ENCODE measurements around the gene MYO9A. TPM values are rescaled to one million over a fixed set of nuclear protein-coding genes. Genes with fewer than 3 reads are reported as not detected.

MYO9A gene
- total RNA-seq, 2 donors from 2014 or later: 34.9 to 36.4 TPM

DNA sequence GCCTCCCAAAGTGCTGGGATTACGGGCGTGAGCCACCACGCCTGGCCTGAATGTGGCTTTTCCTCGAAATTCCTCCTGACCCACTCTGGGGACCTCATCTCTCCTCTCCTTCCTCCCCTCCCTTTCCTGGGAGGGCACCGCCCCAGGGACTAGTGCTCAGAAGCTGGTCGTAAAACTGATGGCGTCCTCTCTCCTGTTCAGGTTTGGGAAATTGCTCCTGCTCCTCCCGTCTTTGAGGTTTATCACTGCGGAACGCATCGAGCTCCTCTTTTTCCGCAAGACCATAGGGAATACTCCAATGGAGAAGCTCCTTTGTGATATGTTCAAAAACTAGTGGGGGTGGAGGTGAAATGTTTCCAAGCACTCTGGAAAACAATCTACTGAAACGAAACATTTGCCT is 300.6 kb downstream of the MYO9A start:
- 95 to 96% methylated on average over 12 to 13 of the region's 13 CpGs for WGBS, 2 experiments (ENCODE audit: insufficient coverage in 1 of 2, insufficient read length in 1 of 2)
- peaks cover 28% of the 10 kb centered on the region for H3K36me3 Mint-ChIP-seq (ENCODE audit: low read depth)
- no peak overlapping the region for H3K9ac ChIP-seq (ENCODE audit: extremely low read depth, low read length, poor library complexity, severe bottlenecking)
- H3K27ac ChIP-seq (ENCODE audit: low read depth, low read length): no peak overlapping the region
- TF ChIP-seq, protein P1, sequence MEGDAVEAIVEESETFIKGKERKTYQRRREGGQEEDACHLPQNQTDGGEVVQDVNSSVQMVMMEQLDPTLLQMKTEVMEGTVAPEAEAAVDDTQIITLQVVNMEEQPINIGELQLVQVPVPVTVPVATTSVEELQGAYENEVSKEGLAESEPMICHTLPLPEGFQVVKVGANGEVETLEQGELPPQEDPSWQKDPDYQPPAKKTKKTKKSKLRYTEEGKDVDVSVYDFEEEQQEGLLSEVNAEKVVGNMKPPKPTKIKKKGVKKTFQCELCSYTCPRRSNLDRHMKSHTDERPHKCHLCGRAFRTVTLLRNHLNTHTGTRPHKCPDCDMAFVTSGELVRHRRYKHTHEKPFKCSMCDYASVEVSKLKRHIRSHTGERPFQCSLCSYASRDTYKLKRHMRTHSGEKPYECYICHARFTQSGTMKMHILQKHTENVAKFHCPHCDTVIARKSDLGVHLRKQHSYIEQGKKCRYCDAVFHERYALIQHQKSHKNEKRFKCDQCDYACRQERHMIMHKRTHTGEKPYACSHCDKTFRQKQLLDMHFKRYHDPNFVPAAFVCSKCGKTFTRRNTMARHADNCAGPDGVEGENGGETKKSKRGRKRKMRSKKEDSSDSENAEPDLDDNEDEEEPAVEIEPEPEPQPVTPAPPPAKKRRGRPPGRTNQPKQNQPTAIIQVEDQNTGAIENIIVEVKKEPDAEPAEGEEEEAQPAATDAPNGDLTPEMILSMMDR (conservative IDR thresholded peaks at IDR 0.05): no peak
- no peak for DNase-seq
- H3K27me3 Mint-ChIP-seq (ENCODE audit: insufficient read depth): no peaks in the 10 kb centered on the region
- H3K9me3 Mint-ChIP-seq: peaks cover 27% of the 10 kb centered on the region
- no peaks in the 10 kb centered on the region for H3K4me1 ChIP-seq (ENCODE audit: control insufficient read depth, insufficient read depth, low read length)
- H3K4me3 Mint-ChIP-seq: no peak overlapping the region
- H3K27ac Mint-ChIP-seq: no peak overlapping the region
- H3K9me3 ChIP-seq (ENCODE audit: control insufficient read depth, low read length): peaks cover 29% of the 10 kb centered on the region
- peaks cover 7% of the 10 kb centered on the region for H3K36me3 ChIP-seq (ENCODE audit: control insufficient read depth, insufficient read depth, low read length)
- H3K4me3 ChIP-seq (ENCODE audit: low read length): no peak overlapping the region
- H3K27me3 ChIP-seq (ENCODE audit: control insufficient read depth, insufficient read depth, low read length, poor library complexity, severe bottlenecking): no peaks in the 10 kb centered on the region
- no peaks in the 10 kb centered on the region for H3K4me1 Mint-ChIP-seq

DNA sequence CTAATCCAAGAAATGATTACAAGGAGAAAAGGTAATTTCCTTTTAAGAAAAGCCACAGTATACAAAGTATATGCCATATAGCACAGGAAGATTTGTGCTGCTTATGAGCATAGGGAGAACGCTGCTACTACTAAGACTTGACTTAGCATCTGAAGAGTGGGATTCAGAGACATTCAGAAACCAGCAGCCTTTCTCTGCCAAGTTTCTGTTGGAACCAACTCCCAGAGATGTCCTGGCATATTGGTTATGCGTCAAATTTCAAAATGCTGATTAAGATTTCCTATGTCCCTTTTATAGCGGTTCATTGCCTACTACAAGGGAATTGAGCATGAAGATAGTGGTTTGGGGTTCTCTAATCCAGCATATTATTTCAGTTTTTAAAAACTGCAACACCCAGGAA is 302.6 kb downstream of the MYO9A start:
- Histone ChIP-seq H3K4me3 (ENCODE audit: low read length) (no peak overlapping the region), H3K9me3 (ENCODE audit: control insufficient read depth, low read length) (peaks cover 9% of the 10 kb centered on the region), H3K36me3 (ENCODE audit: control insufficient read depth, insufficient read depth, low read length) (no peaks in the 10 kb centered on the region), H3K4me1 (ENCODE audit: control insufficient read depth, insufficient read depth, low read length) (no peaks in the 10 kb centered on the region), H3K27ac (ENCODE audit: low read depth, low read length) (no peak overlapping the region), H3K27me3 (ENCODE audit: control insufficient read depth, insufficient read depth, low read length, poor library complexity, severe bottlenecking) (no peaks in the 10 kb centered on the region), H3K9ac (ENCODE audit: extremely low read depth, low read length, poor library complexity, severe bottlenecking) (no peak overlapping the region)
- Mint-ChIP-seq H3K4me1 (no peaks in the 10 kb centered on the region), H3K27ac (no peak overlapping the region), H3K9me3 (peaks cover 10% of the 10 kb centered on the region), H3K27me3 (ENCODE audit: insufficient read depth) (no peaks in the 10 kb centered on the region), H3K4me3 (no peak overlapping the region), H3K36me3 (ENCODE audit: low read depth) (peaks cover 12% of the 10 kb centered on the region)
- TF ChIP-seq, protein P1 (conservative IDR thresholded peaks at IDR 0.05): no peak
- WGBS, 2 experiments (ENCODE audit: insufficient coverage in 1 of 2, insufficient read length in 1 of 2): 92 to 100% methylated on average over 2 to 3 of the region's 3 CpGs
- no peak for DNase-seq

DNA sequence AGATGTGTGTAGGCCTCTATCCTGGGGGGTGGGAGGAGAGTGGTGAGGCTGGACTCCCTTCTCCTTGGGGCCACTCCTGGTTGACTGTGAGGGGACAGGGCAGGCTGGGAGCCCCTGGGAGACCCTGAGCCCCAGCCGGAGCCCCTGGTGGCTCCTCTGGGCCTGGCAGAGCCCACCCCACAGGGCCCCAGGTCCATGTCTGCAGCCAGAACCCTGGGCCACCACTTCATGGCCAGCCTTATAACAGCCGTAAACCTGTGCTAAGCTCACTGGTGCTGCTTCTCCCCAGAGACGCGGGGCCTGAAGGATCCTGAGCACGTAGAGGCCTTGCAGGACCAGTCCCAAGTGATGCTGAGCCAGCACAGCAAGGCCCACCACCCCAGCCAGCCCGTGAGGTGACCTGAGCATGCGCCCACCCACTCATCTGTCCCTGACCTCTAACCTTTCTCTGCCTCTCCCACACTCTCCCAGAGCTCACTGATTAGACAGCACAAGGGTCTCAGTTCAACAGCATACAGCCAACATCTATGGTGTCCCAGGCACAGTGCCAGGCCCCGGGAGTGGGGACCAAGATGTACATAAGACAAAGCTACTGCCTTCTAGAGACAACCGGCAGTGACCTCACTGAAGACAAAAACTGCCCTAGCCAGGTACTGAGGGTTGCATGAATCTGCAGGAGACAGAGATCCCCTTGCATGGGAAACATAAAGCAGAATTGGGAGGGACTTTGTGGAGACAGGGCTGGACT is 304.1 kb downstream of the MYO9A start:
- Mint-ChIP-seq H3K27ac (no peak overlapping the region), H3K4me3 (no peak overlapping the region), H3K4me1 (no peaks in the 10 kb centered on the region), H3K27me3 (ENCODE audit: insufficient read depth) (peaks cover 3% of the 10 kb centered on the region), H3K36me3 (ENCODE audit: low read depth) (peaks cover 9% of the 10 kb centered on the region), H3K9me3 (peaks cover 7% of the 10 kb centered on the region)
- Histone ChIP-seq H3K4me3 (ENCODE audit: low read length) (no peak overlapping the region), H3K9ac (ENCODE audit: extremely low read depth, low read length, poor library complexity, severe bottlenecking) (no peak overlapping the region), H3K27me3 (ENCODE audit: control insufficient read depth, insufficient read depth, low read length, poor library complexity, severe bottlenecking) (no peaks in the 10 kb centered on the region), H3K9me3 (ENCODE audit: control insufficient read depth, low read length) (no peaks in the 10 kb centered on the region), H3K4me1 (ENCODE audit: control insufficient read depth, insufficient read depth, low read length) (no peaks in the 10 kb centered on the region), H3K36me3 (ENCODE audit: control insufficient read depth, insufficient read depth, low read length) (no peaks in the 10 kb centered on the region), H3K27ac (ENCODE audit: low read depth, low read length) (no peak overlapping the region)
- no peak for DNase-seq
- TF ChIP-seq, protein P1 (conservative IDR thresholded peaks at IDR 0.05): no peak
- 92 to 100% methylated on average over 5 to 9 of the region's 9 CpGs for WGBS, 2 experiments (ENCODE audit: insufficient coverage in 1 of 2, insufficient read length in 1 of 2)

All from endodermal cell (in vitro differentiated cells).